Subcutaneous adipose tissue (tissue), 4 donors: Measurements from ENCODE around the gene DBN1. TPM values are rescaled to one million over a fixed set of nuclear protein-coding genes. Genes with fewer than 3 reads are reported as not detected.

Source experiments
- total RNA-seq, 4 donors: library from RNA; depleted of rRNA; stranded (reverse); fragments of >200 nt; gene quantifications; one replicate each; pipeline ENCODE4 v1.1.0, GENCODE V29; 2016
- TF ChIP-seq, protein P1 (sequence below): fragments of 450-650 bp; IDR thresholded peaks from one replicate; pipeline ENCODE4 v1.5.1; 2016; ENCODE audit warnings: low read depth, mild to moderate bottlenecking, control low read depth, antibody characterized with exemption, moderate library complexity

DBN1 gene
- total RNA-seq, 4 donors from 2014 or later: 25.2 to 50.9 (median 37.6) TPM

DNA sequence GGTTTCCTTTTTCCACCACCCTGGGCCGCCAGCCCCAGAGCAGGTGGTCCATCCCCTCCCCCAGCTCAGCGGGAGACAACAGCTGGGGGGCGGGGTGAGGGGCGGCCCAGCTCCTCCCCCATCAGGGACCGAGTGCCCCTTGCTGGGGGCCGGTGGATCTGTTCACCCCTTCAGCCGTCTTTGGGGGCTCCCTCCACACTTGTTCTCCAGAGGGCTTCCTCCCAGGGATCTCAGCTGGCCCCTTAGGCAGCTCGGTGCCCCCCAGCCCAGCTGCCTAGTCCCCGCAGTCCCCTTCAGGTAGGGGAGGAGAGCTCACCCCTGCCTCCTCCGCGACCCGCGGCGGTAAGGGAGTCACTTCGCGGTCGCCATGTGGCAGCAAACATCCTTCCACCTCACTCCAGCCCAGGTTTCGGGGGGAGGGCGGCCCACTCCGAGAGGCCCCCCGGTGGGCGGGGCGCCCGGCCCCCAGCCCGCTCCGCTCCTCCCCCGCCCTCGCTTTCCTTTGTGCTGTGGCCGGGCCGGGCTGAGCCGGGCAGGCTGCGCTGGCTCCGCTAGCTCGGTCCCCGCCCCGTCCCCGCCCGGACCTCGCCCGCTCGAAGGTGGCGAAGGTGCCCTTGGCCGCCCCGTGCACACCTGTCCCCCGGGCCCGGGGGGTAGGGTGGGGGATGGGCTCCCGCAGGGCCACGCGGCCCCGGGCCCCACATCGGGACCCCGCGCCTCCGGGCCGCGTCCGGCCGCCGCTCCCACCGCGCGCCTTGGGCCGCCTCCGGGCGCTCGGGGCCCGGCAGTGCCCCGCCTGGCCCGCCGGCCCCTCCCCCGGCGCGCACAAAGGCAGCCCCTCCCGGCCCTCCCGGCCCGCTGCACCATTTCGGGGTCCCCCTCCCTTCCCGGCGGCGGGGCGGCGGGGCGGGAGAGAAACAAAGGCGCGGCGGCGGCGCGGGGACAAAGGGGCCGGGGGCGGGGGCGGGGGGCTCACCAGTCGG lies 683 bp downstream of the DBN1 start:
- TF ChIP-seq, protein P1, sequence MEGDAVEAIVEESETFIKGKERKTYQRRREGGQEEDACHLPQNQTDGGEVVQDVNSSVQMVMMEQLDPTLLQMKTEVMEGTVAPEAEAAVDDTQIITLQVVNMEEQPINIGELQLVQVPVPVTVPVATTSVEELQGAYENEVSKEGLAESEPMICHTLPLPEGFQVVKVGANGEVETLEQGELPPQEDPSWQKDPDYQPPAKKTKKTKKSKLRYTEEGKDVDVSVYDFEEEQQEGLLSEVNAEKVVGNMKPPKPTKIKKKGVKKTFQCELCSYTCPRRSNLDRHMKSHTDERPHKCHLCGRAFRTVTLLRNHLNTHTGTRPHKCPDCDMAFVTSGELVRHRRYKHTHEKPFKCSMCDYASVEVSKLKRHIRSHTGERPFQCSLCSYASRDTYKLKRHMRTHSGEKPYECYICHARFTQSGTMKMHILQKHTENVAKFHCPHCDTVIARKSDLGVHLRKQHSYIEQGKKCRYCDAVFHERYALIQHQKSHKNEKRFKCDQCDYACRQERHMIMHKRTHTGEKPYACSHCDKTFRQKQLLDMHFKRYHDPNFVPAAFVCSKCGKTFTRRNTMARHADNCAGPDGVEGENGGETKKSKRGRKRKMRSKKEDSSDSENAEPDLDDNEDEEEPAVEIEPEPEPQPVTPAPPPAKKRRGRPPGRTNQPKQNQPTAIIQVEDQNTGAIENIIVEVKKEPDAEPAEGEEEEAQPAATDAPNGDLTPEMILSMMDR: no peak

DNA sequence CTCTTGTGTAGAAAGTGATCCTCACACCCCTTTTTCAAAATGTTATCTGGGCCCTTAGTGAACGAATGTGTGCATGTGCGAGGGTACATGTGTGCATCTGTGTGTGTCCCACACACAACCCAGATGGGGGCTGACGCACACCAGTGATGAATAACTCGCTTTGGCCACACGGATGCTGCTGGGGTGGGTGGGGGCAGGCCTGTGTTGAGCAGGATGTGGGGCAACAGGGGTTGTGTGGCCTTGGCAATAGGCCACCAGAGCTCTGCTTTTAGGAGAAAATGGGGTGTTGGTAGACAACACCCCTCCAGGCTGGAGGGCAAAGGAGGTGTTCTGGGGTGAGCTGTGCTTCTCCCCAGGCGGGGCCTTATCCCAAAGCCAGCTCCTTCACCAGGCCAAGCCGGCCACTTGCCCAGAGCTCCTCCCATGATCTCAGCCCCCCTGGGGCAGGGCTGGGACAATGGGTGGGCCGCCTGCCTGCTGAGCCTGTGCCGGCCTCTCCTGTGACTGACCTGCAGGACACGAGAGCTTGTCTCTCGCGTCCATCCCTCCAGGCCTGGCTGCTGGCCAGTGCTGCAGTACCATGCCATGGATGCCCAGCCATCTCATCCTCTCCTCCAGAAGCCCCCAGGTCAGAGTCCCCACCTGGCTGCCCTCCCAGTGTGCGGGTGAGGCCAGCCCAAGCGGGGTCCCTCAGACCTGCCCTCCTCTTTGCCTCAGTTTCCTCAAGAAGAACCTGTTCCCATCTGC lies 1.7 kb downstream of the DBN1 start:
- TF ChIP-seq, protein P1: no peak

DNA sequence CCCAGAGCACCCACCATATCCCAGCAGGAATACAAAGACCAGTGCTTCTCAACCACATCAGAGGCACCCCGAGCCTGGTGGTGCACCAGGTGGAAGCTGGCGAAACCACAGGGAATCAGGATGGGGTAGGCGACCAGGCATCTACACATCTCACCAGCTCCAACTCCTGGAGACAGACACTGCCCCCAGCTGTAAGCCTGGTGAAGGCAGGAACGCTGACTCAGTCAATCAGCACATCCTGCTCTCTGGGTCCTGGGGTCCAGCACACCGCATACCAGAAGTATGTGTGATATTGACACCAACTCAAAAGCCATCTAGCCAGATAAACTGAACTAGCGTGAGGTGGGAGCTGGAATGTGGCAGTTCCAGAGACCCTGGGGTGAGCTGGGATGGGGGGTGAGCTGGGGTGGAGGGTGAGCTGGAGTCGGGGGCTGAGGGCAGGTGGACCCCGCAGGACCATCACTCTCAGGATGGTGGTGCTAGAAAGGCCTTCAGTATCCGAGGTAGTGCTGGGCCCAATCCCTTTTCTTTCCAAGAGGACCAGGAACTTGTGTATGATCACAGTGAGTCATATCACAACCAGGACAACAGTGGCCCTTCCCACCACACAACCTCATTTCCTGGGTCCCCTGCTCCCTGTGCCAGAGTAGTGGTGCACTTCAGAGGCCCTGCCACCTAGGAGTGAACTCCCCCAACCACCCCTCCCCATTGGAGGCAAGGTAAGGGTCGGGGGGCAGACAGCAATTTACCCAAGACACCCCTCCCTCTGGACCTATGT lies 2.5 kb downstream of the DBN1 start:
- TF ChIP-seq, protein P1: no peak

DNA sequence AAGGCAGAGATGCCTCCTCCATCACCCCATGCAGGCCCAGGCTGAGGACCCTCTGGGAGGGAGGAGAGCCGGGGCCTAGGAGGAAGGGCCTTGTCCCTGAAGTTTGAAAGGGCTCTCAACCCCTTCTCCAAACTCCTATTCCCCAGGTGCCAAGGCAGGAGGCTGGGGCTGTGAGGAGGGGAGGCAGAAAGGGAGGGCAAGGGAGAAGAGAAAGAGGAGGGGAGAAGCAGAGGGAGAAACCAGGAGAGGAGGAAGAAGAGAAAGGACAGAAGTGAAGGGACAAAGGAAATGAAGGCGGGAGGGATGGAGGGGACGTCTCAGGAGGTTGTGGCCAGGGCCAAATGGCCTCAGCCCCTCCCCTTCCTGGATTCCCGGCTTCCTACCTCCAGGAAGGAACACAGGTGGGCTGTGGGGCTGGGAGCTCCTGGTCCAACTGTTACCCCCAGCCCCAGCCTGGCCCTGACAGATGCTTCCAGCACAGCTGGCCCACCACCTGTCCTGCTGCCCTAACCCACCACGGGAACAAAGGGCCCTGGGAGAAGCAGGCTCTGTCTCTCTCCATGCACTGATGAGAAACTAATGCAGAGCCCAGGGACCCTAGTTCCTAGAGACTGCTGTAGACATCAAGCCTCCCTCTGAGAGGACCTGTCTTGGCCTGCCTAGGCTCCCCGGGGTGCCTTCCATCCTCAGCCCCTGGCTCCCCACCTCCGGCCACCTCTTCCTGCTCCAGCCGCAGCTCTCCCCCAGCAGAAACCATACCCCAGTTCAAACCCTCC lies 3.5 kb downstream of the DBN1 start:
- TF ChIP-seq, protein P1: no peak

DNA sequence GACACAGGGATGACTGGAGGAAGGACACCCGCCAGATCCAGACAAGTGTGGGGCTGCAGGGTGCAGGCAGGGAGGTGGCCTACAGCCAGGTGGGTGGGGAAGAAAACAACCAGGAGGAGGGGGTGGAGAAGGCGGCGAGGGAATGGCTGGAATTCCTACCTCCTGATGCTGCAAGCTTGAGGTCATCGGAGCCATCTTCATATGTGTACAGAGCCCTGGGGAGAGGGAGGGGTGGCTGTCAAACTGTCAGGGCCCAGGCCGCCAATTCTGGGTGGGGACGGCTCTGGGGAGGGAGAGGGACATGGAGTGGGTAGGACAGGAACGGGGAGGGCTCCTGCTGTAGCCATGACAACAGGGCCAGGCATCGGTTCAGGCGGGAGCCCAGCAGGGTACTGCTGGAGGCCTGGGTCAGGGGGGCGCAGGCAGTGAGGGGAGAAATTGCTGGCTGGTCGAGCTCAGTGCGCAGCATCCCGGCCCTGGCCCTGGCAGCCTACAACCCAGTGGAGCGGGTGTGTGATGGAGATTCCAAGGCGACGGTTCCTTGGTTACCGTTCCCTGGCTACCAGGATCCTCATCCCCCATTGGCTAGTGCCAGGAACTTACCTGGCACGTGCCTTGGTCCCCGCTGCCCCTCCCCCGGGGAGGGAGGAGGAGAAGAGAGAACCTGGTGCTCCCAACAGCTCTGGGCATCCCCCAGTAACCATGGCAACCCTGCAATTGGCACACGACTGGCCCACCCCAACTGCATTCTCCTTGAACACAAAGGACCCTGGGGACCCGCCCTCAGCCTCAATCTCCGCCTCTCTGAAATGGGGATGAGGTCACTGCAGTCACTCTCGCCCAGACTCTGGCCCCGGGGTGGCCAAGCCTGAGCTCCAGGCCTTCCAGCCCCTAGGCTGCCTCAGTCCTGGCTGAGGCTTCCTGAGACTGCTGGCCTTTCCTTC lies 4.5 kb downstream of the DBN1 start:
- TF ChIP-seq, protein P1: no peak

- TF ChIP-seq, protein P1: no peak
Measured at GRCh38 chr5:177468329-177468684, 5.1 kb downstream of the DBN1 start.
